ENCODE data around the gene GNA12.

GNA12 gene

GRCh38 chr7:2799253-2799652, 44.9 kb downstream of the GNA12 start:
- Histone ChIP-seq H3F3A (ENCODE audit: insufficient read depth) (no peaks in the 10 kb centered on the region), H3K79me2 (ENCODE audit: insufficient read depth, low read length) (no peaks in the 10 kb centered on the region), H3K9ac (ENCODE audit: low read length) (no peak overlapping the region), H4K20me1 (ENCODE audit: low read depth, low read length) (peaks cover 9% of the 10 kb centered on the region), H3K9me3 (ENCODE audit: insufficient read depth, low read length) (no peaks in the 10 kb centered on the region), H2AFZ (ENCODE audit: low read depth, low read length, severe bottlenecking) (no peak overlapping the region), H3K27ac (ENCODE audit: low read depth, low read length) (no peak overlapping the region), H3K4me3 (ENCODE audit: insufficient read depth, low read length, poor library complexity, severe bottlenecking) (no peak overlapping the region), H3K4me2 (ENCODE audit: low read depth, low read length, poor library complexity, severe bottlenecking) (no peak overlapping the region), H3K9me2 (replicated peaks; ENCODE audit: insufficient read depth, low read length) (no peaks in the 10 kb centered on the region), H3K36me3 (ENCODE audit: low read length) (no peaks in the 10 kb centered on the region), H3K27me3 (ENCODE audit: low read length) (no peaks in the 10 kb centered on the region)
- no peak for TF ChIP-seq EZH2phosphoT487 (conservative IDR thresholded peaks at IDR 0.05; ENCODE audit: low read length)
- TF ChIP-seq, protein P1, sequence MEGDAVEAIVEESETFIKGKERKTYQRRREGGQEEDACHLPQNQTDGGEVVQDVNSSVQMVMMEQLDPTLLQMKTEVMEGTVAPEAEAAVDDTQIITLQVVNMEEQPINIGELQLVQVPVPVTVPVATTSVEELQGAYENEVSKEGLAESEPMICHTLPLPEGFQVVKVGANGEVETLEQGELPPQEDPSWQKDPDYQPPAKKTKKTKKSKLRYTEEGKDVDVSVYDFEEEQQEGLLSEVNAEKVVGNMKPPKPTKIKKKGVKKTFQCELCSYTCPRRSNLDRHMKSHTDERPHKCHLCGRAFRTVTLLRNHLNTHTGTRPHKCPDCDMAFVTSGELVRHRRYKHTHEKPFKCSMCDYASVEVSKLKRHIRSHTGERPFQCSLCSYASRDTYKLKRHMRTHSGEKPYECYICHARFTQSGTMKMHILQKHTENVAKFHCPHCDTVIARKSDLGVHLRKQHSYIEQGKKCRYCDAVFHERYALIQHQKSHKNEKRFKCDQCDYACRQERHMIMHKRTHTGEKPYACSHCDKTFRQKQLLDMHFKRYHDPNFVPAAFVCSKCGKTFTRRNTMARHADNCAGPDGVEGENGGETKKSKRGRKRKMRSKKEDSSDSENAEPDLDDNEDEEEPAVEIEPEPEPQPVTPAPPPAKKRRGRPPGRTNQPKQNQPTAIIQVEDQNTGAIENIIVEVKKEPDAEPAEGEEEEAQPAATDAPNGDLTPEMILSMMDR (IDR thresholded peaks at IDR 0.05; ENCODE audit: insufficient read depth, low read length, poor library complexity, severe bottlenecking) = no peak

- Histone ChIP-seq H3K9me2 (replicated peaks; ENCODE audit: insufficient read depth, low read length) (no peaks in the 10 kb centered on the region), H4K20me1 (ENCODE audit: low read depth, low read length) (peaks cover 9% of the 10 kb centered on the region), H3K27ac (ENCODE audit: low read depth, low read length) (no peak overlapping the region), H3K4me3 (ENCODE audit: insufficient read depth, low read length, poor library complexity, severe bottlenecking) (no peak overlapping the region), H2AFZ (ENCODE audit: low read depth, low read length, severe bottlenecking) (no peak overlapping the region), H3K79me2 (ENCODE audit: insufficient read depth, low read length) (no peaks in the 10 kb centered on the region), H3K36me3 (ENCODE audit: low read length) (no peaks in the 10 kb centered on the region), H3K27me3 (ENCODE audit: low read length) (no peaks in the 10 kb centered on the region), H3K4me2 (ENCODE audit: low read depth, low read length, poor library complexity, severe bottlenecking) (no peak overlapping the region), H3F3A (ENCODE audit: insufficient read depth) (no peaks in the 10 kb centered on the region), H3K9ac (ENCODE audit: low read length) (no peak overlapping the region), H3K9me3 (ENCODE audit: insufficient read depth, low read length) (no peaks in the 10 kb centered on the region)
- TF ChIP-seq, protein P1 (IDR thresholded peaks at IDR 0.05; ENCODE audit: insufficient read depth, low read length, poor library complexity, severe bottlenecking) = no peak
- no peak for TF ChIP-seq EZH2phosphoT487 (conservative IDR thresholded peaks at IDR 0.05; ENCODE audit: low read length)
Measured at GRCh38 chr7:2798669-2799068, 45.4 kb downstream of the GNA12 start.

DNA sequence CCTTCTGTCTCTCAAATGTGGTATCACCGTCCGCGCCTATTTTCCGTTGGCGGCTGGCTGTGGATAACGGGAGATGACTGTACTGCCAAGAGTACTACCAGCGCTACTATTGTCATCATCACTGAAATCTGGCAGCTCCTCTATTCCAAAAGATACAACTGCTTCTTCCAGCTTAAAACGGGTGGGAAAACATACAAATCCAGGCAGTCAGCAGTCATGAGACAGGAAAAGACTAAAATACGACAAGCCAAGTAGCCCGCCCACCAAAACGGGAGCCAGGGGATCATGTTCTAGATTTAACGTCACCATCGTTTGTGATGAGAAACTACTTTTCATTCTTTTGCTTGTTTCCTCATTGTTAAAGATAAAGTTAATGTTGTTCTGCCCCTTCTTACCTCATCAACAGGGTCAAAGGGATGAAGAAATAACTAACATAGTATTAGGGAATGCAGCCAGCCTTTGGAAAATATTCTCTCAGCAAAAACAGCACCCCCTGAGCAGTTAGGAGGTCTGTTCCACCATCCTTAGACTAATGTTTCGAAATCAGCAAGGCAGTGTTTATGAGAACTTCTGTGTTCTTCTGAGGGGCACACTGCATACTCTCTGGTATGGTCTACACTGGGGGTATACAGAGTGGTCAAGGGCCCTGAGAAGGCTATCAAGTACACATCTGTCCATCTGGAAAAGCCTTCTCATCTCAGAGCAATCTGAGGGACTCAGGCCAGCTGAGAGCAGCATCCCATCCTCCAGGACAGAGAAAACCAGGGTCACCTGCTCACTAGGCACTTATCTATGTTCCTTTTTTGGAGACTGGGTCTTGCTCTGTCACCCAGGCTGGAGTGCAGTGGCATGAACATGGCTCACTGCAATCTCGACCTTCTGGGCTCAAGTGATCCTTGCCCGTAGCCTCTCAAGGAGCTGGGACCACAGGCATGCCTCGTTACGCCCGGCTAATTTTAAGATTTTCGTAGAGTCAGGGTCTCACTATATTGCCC, 47.5 kb downstream of the GNA12 start:
- Histone ChIP-seq H3K79me2 (ENCODE audit: insufficient read depth, low read length) (no peaks in the 10 kb centered on the region), H3K9me2 (replicated peaks; ENCODE audit: insufficient read depth, low read length) (no peaks in the 10 kb centered on the region), H3K27ac (ENCODE audit: low read depth, low read length) (no peak overlapping the region), H3K4me3 (ENCODE audit: insufficient read depth, low read length, poor library complexity, severe bottlenecking) (no peak overlapping the region), H3K9ac (ENCODE audit: low read length) (no peak overlapping the region), H4K20me1 (ENCODE audit: low read depth, low read length) (peaks cover 9% of the 10 kb centered on the region), H3K9me3 (ENCODE audit: insufficient read depth, low read length) (no peaks in the 10 kb centered on the region), H3K27me3 (ENCODE audit: low read length) (no peaks in the 10 kb centered on the region), H3F3A (ENCODE audit: insufficient read depth) (no peaks in the 10 kb centered on the region), H2AFZ (ENCODE audit: low read depth, low read length, severe bottlenecking) (no peak overlapping the region), H3K4me2 (ENCODE audit: low read depth, low read length, poor library complexity, severe bottlenecking) (no peak overlapping the region), H3K36me3 (ENCODE audit: low read length) (no peaks in the 10 kb centered on the region)
- TF ChIP-seq, protein P1 (IDR thresholded peaks at IDR 0.05; ENCODE audit: insufficient read depth, low read length, poor library complexity, severe bottlenecking) = no peak
- no peak for TF ChIP-seq EZH2phosphoT487 (conservative IDR thresholded peaks at IDR 0.05; ENCODE audit: low read length)

All from SU-DHL-6 (cell line).